Natural killer cell (primary cell): ENCODE results near the gene POU6F2. TPM values are rescaled to one million over a fixed set of nuclear protein-coding genes. Genes with fewer than 3 reads are reported as not detected.

ENCODE experiments used
- ATAC-seq, 3 donors: fragments of 150-1000 bp in 2 of 3; fragments of 200-7000 bp in 1 of 3; cut with Tn5 transposase; 1 replicate in 1 of 3; 2 replicates in 2 of 3; pipeline ENCODE4 v1.10.0; 2021; ENCODE audit warnings: mild to moderate bottlenecking in 2 of 3, moderate library complexity in 2 of 3
- DNase-seq, 2 donors: peaks; one replicate each; pipeline versions ENCODE4 v3.0.0 to v3.0.0-alpha.2; 2013 to 2021; ENCODE audit warnings: mixed read lengths in 1 of 2
- H3K27ac ChIP-seq: one replicate; pipeline ENCODE4 v1.5.1; 2013; ENCODE audit warnings: mild to moderate bottlenecking, low read length
- H3K27me3 ChIP-seq: one replicate; pipeline ENCODE4 v1.6.1; 2013; ENCODE audit warnings: low read length; ENCODE audit not compliant: control insufficient read depth, insufficient read depth
- H3K36me3 ChIP-seq: one replicate; pipeline ENCODE4 v1.6.1; 2013; ENCODE audit warnings: low read length; ENCODE audit not compliant: control insufficient read depth, insufficient read depth
- H3K4me1 ChIP-seq: one replicate; pipeline ENCODE4 v1.6.1; 2013; ENCODE audit warnings: low read length; ENCODE audit not compliant: control insufficient read depth, insufficient read depth
- H3K4me3 ChIP-seq: one replicate; pipeline ENCODE4 v1.5.1; 2013; ENCODE audit warnings: low read length
- H3K9me3 ChIP-seq: one replicate; pipeline ENCODE4 v1.6.1; 2013; ENCODE audit warnings: low read length; ENCODE audit not compliant: control insufficient read depth, insufficient read depth
- H3K27ac Mint-ChIP-seq, 2 donors: one replicate each; pipeline ENCODE4 v1.8.0; 2022; ENCODE audit warnings: mild to moderate bottlenecking in 2 of 2, mixed read lengths in 2 of 2, moderate library complexity in 1 of 2
- H3K27me3 Mint-ChIP-seq, 2 donors: one replicate each; pipeline ENCODE4 v1.8.0; 2022; ENCODE audit warnings: low read depth in 2 of 2, mixed read lengths in 2 of 2
- H3K36me3 Mint-ChIP-seq: one replicate; pipeline ENCODE4 v1.8.0; 2022; ENCODE audit warnings: mixed read lengths
- H3K4me1 Mint-ChIP-seq, 2 donors: one replicate each; pipeline ENCODE4 v1.8.0; 2022; ENCODE audit warnings: mixed read lengths in 2 of 2
- H3K4me3 Mint-ChIP-seq: one replicate; pipeline ENCODE4 v1.8.0; 2022; ENCODE audit warnings: mild to moderate bottlenecking, moderate library complexity, mixed read lengths
- H3K9me3 Mint-ChIP-seq, 2 donors: one replicate each; pipeline ENCODE4 v1.8.0; 2022; ENCODE audit warnings: mixed read lengths in 2 of 2
- CTCF ChIP-seq: fragments of 200-600 bp; IDR thresholded peaks from one replicate; pipeline ENCODE4 v1.8.0; 2022; ENCODE audit warnings: antibody characterized with exemption
- WGBS: methylation state at CpG from one replicate; pipeline ENCODE4 v1.1.7; 2013; ENCODE audit warnings: missing lambda C conversion rate; ENCODE audit not compliant: insufficient coverage; 5-methylcytosine and 5-hydroxymethylcytosine counted together
- intact Hi-C: fragments of 100-400 bp; cut with micrococcal nuclease; formaldehyde crosslinking; loops from one replicate; pipeline ENCODE4 v1.14.2; 2022
- total RNA-seq, 4 donors: library from RNA; stranded (reverse); fragments of 120-200 nt in 1 of 4; gene quantifications; one replicate each; pipeline versions ENCODE4 v1.2.3 to v1.2.4, GENCODE V29; 2013 to 2022

Gene POU6F2
- total RNA-seq, 3 donors from 2014 or later (not counting 1 experiment from before 2014, with no cell fraction given), result 0.28 to 0.29 TPM; not detected in 1

GRCh38 chr7:39432368-39432767, 454.7 kb downstream of the POU6F2 start:
- DNase-seq (no peak), ATAC-seq (no peak)
- no peaks in the 10 kb centered on the region for H3K36me3 Mint-ChIP-seq
- H3K4me3 Mint-ChIP-seq, result no peak overlapping the region
- H3K9me3 Mint-ChIP-seq, result no peaks in the 10 kb centered on the region
- Histone ChIP-seq H3K4me3 (no peak overlapping the region), H3K9me3 (no peaks in the 10 kb centered on the region), H3K36me3 (no peaks in the 10 kb centered on the region), H3K4me1 (no peaks in the 10 kb centered on the region), H3K27ac (no peak overlapping the region), H3K27me3 (no peaks in the 10 kb centered on the region)
- 90% methylated on average over 3 of the region's 3 CpGs for WGBS
- H3K27me3 Mint-ChIP-seq, result peaks cover 16 to 27% of the 10 kb centered on the region in 2 donors
- no peak for TF ChIP-seq CTCF
- H3K27ac Mint-ChIP-seq, result no peak overlapping the region
- intact Hi-C loops, result no loop called here
- no peaks in the 10 kb centered on the region for H3K4me1 Mint-ChIP-seq

- no peaks in the 10 kb centered on the region for H3K4me1 ChIP-seq
- no peaks in the 10 kb centered on the region for H3K9me3 ChIP-seq
- Mint-ChIP-seq H3K9me3 (no peaks in the 10 kb centered on the region), H3K4me3 (no peak overlapping the region), H3K4me1 (no peaks in the 10 kb centered on the region), H3K27me3 (peaks cover 19 to 32% of the 10 kb centered on the region in 2 donors), H3K36me3 (no peaks in the 10 kb centered on the region), H3K27ac (no peak overlapping the region)
- DNase-seq (no peak), ATAC-seq (no peak)
- 89% methylated on average over 12 of the region's 13 CpGs for WGBS
- intact Hi-C loops, result no loop called here
- no peaks in the 10 kb centered on the region for H3K36me3 ChIP-seq
- H3K27ac ChIP-seq, result no peak overlapping the region
- H3K27me3 ChIP-seq, result no peaks in the 10 kb centered on the region
- H3K4me3 ChIP-seq, result no peak overlapping the region
- TF ChIP-seq CTCF, result no peak
Observed at GRCh38 chr7:39432807-39433416, 455.2 kb downstream of the POU6F2 start.

- intact Hi-C loops, result no loop called here
- ATAC-seq, result no peak
- Histone ChIP-seq H3K4me1 (no peaks in the 10 kb centered on the region), H3K9me3 (no peaks in the 10 kb centered on the region), H3K27ac (no peak overlapping the region), H3K36me3 (no peaks in the 10 kb centered on the region), H3K27me3 (no peaks in the 10 kb centered on the region), H3K4me3 (no peak overlapping the region)
- 0% methylated on average over 1 of the region's 1 CpG for WGBS
- H3K4me3 Mint-ChIP-seq, result no peak overlapping the region
- DNase-seq, result no peak
- H3K9me3 Mint-ChIP-seq, result no peaks in the 10 kb centered on the region
- H3K4me1 Mint-ChIP-seq, result no peaks in the 10 kb centered on the region
- H3K27ac Mint-ChIP-seq, result no peak overlapping the region
- no peak for TF ChIP-seq CTCF
- H3K36me3 Mint-ChIP-seq, result no peaks in the 10 kb centered on the region
- peaks cover 19 to 32% of the 10 kb centered on the region in 2 donors for H3K27me3 Mint-ChIP-seq
Observed at GRCh38 chr7:39433550-39433949, 455.8 kb downstream of the POU6F2 start.

- DNase-seq (no peak), ATAC-seq (no peak)
- no peaks in the 10 kb centered on the region for H3K27me3 ChIP-seq
- H3K36me3 Mint-ChIP-seq, result no peaks in the 10 kb centered on the region
- no peak overlapping the region for H3K27ac Mint-ChIP-seq
- H3K4me1 Mint-ChIP-seq, result no peaks in the 10 kb centered on the region
- intact Hi-C loops, result no loop called here
- no peak overlapping the region for H3K27ac ChIP-seq
- peaks cover 20 to 32% of the 10 kb centered on the region in 2 donors for H3K27me3 Mint-ChIP-seq
- no peaks in the 10 kb centered on the region for H3K4me1 ChIP-seq
- H3K9me3 Mint-ChIP-seq, result no peaks in the 10 kb centered on the region
- H3K4me3 Mint-ChIP-seq, result no peak overlapping the region
- no peaks in the 10 kb centered on the region for H3K36me3 ChIP-seq
- no peak overlapping the region for H3K4me3 ChIP-seq
- no peaks in the 10 kb centered on the region for H3K9me3 ChIP-seq
- no peak for TF ChIP-seq CTCF
- 74% methylated on average over 3 of the region's 3 CpGs for WGBS
Observed at GRCh38 chr7:39434012-39434411, 456.3 kb downstream of the POU6F2 start.
